SU-DHL-6 (cell line): ENCODE measurements around the gene PALLD.

Experiments used
- H2AFZ ChIP-seq: fragments of 200-600 bp; sonication (generic); 2 replicates; pipeline ENCODE4 v1.6.1; 2014; ENCODE audit warnings: low read depth, mild to moderate bottlenecking, moderate library complexity, mixed read lengths, antibody characterized with exemption, low read length; ENCODE audit not compliant: severe bottlenecking
- H3F3A ChIP-seq: fragments of 200-600 bp; shearing (Covaris generic); 2 replicates; pipeline ENCODE4 v1.6.0; 2016; ENCODE audit warnings: antibody characterized with exemption, mild to moderate bottlenecking; ENCODE audit not compliant: insufficient read depth
- H3K27ac ChIP-seq: fragments of 200-600 bp; sonication (generic); 2 replicates; pipeline ENCODE4 v1.5.1; 2016; ENCODE audit warnings: low read depth, mild to moderate bottlenecking, low read length, moderate library complexity, mixed read lengths
- H3K27me3 ChIP-seq: fragments of 200-600 bp; sonication (generic), shearing (Covaris generic); 2 replicates; pipeline ENCODE4 v1.6.0; 2014; ENCODE audit warnings: mild to moderate bottlenecking, low read length
- H3K36me3 ChIP-seq: fragments of 200-600 bp; sonication (generic); 2 replicates; pipeline ENCODE4 v1.6.1; 2014; ENCODE audit warnings: mild to moderate bottlenecking, low read length, mixed read lengths
- H3K4me2 ChIP-seq: fragments of 300-600, 200-600 bp; shearing (Covaris generic), sonication (generic); 2 replicates; pipeline ENCODE4 v1.6.0; 2014; ENCODE audit warnings: low read length, low read depth, mild to moderate bottlenecking; ENCODE audit not compliant: poor library complexity, severe bottlenecking
- H3K4me3 ChIP-seq: fragments of 200-600 bp; sonication (generic); 2 replicates; pipeline ENCODE4 v1.5.1; 2014; ENCODE audit warnings: antibody characterized with exemption, low read length, mild to moderate bottlenecking, mixed read lengths; ENCODE audit not compliant: insufficient read depth, poor library complexity, severe bottlenecking
- H3K79me2 ChIP-seq: fragments of 200-600 bp; sonication (generic); 2 replicates; pipeline ENCODE4 v1.6.1; 2014; ENCODE audit warnings: mild to moderate bottlenecking, low read length, moderate library complexity; ENCODE audit not compliant: insufficient read depth
- H3K9ac ChIP-seq: fragments of 200-600 bp; sonication (generic); 2 replicates; pipeline ENCODE4 v1.7.0; 2014; ENCODE audit warnings: mild to moderate bottlenecking, low read length
- H3K9me2 ChIP-seq: fragments of 200-600 bp; sonication (generic); replicated peaks from 2 replicates; pipeline ENCODE4 v1.6.1; 2014; ENCODE audit warnings: low read length; ENCODE audit not compliant: insufficient read depth
- H3K9me3 ChIP-seq: fragments of 200-600 bp; sonication (generic); 2 replicates; pipeline ENCODE4 v1.6.1; 2014; ENCODE audit warnings: low read length, mixed read lengths; ENCODE audit not compliant: insufficient read depth
- H4K20me1 ChIP-seq: fragments of 200-600 bp; sonication (generic); 2 replicates; pipeline ENCODE4 v1.6.1; 2014; ENCODE audit warnings: low read depth, mild to moderate bottlenecking, antibody characterized with exemption, low read length, moderate library complexity, mixed read lengths
- EZH2phosphoT487 ChIP-seq: fragments of 200-600 bp; sonication (generic), shearing (Covaris generic); conservative IDR thresholded peaks from 2 replicates; pipeline ENCODE4 v1.6.1; 2018; ENCODE audit warnings: mild to moderate bottlenecking, antibody characterized with exemption, low read length, moderate library complexity, mixed read lengths
- TF ChIP-seq, protein P1 (sequence below): fragments of 200-600 bp; sonication (generic); IDR thresholded peaks from one replicate; pipeline ENCODE4 v1.5.1; 2017; ENCODE audit warnings: antibody characterized with exemption, mild to moderate bottlenecking, low read length, moderate library complexity; ENCODE audit not compliant: insufficient read depth, poor library complexity, severe bottlenecking

Gene PALLD

DNA sequence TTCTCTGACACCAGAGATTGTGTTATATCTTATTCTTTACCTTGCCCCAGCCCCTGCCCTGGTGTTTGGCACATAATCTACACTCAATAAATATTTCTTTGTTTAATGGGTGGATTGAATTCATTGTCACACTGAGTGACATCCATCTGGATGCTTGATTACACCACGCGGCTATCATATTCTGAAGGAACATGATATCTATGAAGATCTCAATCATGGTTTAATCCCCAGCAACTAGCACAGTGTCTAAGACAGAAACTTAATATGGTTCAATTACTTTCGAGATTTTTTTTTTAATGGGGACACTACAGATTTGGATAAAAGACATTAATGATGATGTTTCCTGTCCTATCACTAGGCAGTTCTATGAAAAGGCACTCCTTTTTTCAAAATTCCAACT lies 246.3 kb downstream of the PALLD start:
- TF ChIP-seq EZH2phosphoT487 = no peak
- TF ChIP-seq, protein P1, sequence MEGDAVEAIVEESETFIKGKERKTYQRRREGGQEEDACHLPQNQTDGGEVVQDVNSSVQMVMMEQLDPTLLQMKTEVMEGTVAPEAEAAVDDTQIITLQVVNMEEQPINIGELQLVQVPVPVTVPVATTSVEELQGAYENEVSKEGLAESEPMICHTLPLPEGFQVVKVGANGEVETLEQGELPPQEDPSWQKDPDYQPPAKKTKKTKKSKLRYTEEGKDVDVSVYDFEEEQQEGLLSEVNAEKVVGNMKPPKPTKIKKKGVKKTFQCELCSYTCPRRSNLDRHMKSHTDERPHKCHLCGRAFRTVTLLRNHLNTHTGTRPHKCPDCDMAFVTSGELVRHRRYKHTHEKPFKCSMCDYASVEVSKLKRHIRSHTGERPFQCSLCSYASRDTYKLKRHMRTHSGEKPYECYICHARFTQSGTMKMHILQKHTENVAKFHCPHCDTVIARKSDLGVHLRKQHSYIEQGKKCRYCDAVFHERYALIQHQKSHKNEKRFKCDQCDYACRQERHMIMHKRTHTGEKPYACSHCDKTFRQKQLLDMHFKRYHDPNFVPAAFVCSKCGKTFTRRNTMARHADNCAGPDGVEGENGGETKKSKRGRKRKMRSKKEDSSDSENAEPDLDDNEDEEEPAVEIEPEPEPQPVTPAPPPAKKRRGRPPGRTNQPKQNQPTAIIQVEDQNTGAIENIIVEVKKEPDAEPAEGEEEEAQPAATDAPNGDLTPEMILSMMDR = no peak
- Histone ChIP-seq H3F3A (no peaks in the 10 kb centered on the region), H3K4me2 (no peak overlapping the region), H3K27me3 (no peaks in the 10 kb centered on the region), H3K9ac (no peak overlapping the region), H2AFZ (no peak overlapping the region), H3K79me2 (no peaks in the 10 kb centered on the region), H3K9me3 (no peaks in the 10 kb centered on the region), H3K27ac (no peak overlapping the region), H3K36me3 (no peaks in the 10 kb centered on the region), H3K9me2 (no peaks in the 10 kb centered on the region), H4K20me1 (no peaks in the 10 kb centered on the region), H3K4me3 (no peak overlapping the region)

DNA sequence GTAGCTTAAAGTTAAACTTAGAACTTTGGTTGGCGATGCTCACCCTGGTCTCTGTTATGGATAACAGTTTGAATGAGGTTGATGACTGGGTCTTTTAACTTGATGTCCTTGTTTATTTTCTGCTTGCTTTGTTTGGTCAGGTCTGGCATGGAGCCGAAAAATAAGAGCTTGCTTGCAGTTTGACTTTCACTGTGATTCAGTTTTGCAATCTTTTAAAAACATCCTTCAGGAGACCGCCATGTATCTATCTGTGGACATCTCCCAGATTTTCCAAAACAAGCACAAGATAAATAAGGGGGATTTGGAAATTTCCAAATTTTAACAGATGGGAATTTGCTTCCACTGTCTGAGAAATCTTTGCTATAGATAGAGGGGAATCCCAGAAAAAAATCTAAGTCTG lies 246.7 kb downstream of the PALLD start:
- H3K4me3 ChIP-seq = no peak overlapping the region
- no peaks in the 10 kb centered on the region for H3K9me3 ChIP-seq
- no peak overlapping the region for H3K27ac ChIP-seq
- H3K9ac ChIP-seq = no peak overlapping the region
- no peaks in the 10 kb centered on the region for H3K79me2 ChIP-seq
- H3K9me2 ChIP-seq = no peaks in the 10 kb centered on the region
- no peaks in the 10 kb centered on the region for H3K36me3 ChIP-seq
- H2AFZ ChIP-seq = no peak overlapping the region
- H3F3A ChIP-seq = no peaks in the 10 kb centered on the region
- no peaks in the 10 kb centered on the region for H4K20me1 ChIP-seq
- TF ChIP-seq, protein P1 = no peak
- no peak for TF ChIP-seq EZH2phosphoT487
- no peaks in the 10 kb centered on the region for H3K27me3 ChIP-seq
- H3K4me2 ChIP-seq = no peak overlapping the region

- no peaks in the 10 kb centered on the region for H4K20me1 ChIP-seq
- no peaks in the 10 kb centered on the region for H3K9me2 ChIP-seq
- TF ChIP-seq, protein P1 = no peak
- TF ChIP-seq EZH2phosphoT487 = no peak
- no peaks in the 10 kb centered on the region for H3K79me2 ChIP-seq
- H3K9me3 ChIP-seq = no peaks in the 10 kb centered on the region
- no peaks in the 10 kb centered on the region for H3K27me3 ChIP-seq
- H3K36me3 ChIP-seq = no peaks in the 10 kb centered on the region
- H3K4me3 ChIP-seq = no peak overlapping the region
- H2AFZ ChIP-seq = no peak overlapping the region
- H3K9ac ChIP-seq = no peak overlapping the region
- H3K27ac ChIP-seq = no peak overlapping the region
- H3K4me2 ChIP-seq = no peak overlapping the region
- no peaks in the 10 kb centered on the region for H3F3A ChIP-seq
Observed at GRCh38 chr4:168744021-168744420, 247.2 kb downstream of the PALLD start.

GRCh38 chr4:168748807-168749206 lies 252.0 kb downstream of the PALLD start:
- no peaks in the 10 kb centered on the region for H3K9me2 ChIP-seq
- no peak overlapping the region for H3K27ac ChIP-seq
- no peaks in the 10 kb centered on the region for H3K36me3 ChIP-seq

More at GRCh38 chr4:168748807-168749206, 252.0 kb downstream of the PALLD start:
- no peaks in the 10 kb centered on the region for H3K27me3 ChIP-seq
- no peak overlapping the region for H2AFZ ChIP-seq
- no peak for TF ChIP-seq EZH2phosphoT487
- TF ChIP-seq, protein P1 = no peak
- no peaks in the 10 kb centered on the region for H3K79me2 ChIP-seq
- no peaks in the 10 kb centered on the region for H3K9me3 ChIP-seq
- H3F3A ChIP-seq = no peaks in the 10 kb centered on the region
- no peak overlapping the region for H3K9ac ChIP-seq
- no peak overlapping the region for H3K4me2 ChIP-seq
- H4K20me1 ChIP-seq = no peaks in the 10 kb centered on the region
- no peak overlapping the region for H3K4me3 ChIP-seq
